AG08396 (cell line): ENCODE measurements around the gene ETS2.
"Not testable (repeated sequence)": the region's sequence is repeated elsewhere in the genome, so short reads cannot be mapped to it uniquely, and the experiment has no call there.

Experiments
- DNase-seq: peaks from one replicate; pipeline ENCODE4 v3.0.0; 2012; ENCODE audit warnings: low spot score, mixed read lengths

Gene ETS2

GRCh38 chr21:38818325-38818723, 12.6 kb downstream of the ETS2 start:
- no peak for DNase-seq

GRCh38 chr21:38819051-38819718, 13.5 kb downstream of the ETS2 start:
- DNase-seq: no peak

GRCh38 chr21:38819719-38820159, 14.0 kb downstream of the ETS2 start:
- peak; percentile 76 for DNase-seq

- DNase-seq: no peak
These were observed 14.9 kb downstream of the ETS2 start for GRCh38 chr21:38820471-38821239.

- no peak for DNase-seq
These were observed 15.5 kb downstream of the ETS2 start for GRCh38 chr21:38821248-38821647.

GRCh38 chr21:38821959-38822682, 16.4 kb downstream of the ETS2 start:
- DNase-seq: no peak

- no peak for DNase-seq
These were observed 17.1 kb downstream of the ETS2 start for GRCh38 chr21:38822778-38823238.

- DNase-seq: no peak
These were observed 18.0 kb downstream of the ETS2 start for GRCh38 chr21:38823737-38824123.

- peak; percentile 56 for DNase-seq
These were observed 18.5 kb downstream of the ETS2 start for GRCh38 chr21:38824124-38824822.

GRCh38 chr21:38825269-38825668, 19.5 kb downstream of the ETS2 start:
- DNase-seq: no peak

- no peak for DNase-seq
These were observed 20.2 kb downstream of the ETS2 start for GRCh38 chr21:38825921-38826320.

GRCh38 chr21:38828111-38828510, 22.4 kb downstream of the ETS2 start:
- DNase-seq: not testable (repeated sequence)

GRCh38 chr21:38830671-38831525, 25.2 kb downstream of the ETS2 start:
- DNase-seq: no peak

GRCh38 chr21:38831526-38832467, 26.1 kb downstream of the ETS2 start:
- DNase-seq: peak; percentile 76

- DNase-seq: no peak
These were observed 26.9 kb downstream of the ETS2 start for GRCh38 chr21:38832664-38833063.

GRCh38 chr21:38833117-38833516, 27.4 kb downstream of the ETS2 start:
- DNase-seq: no peak

GRCh38 chr21:38834725-38835124, 29.0 kb downstream of the ETS2 start:
- no peak for DNase-seq

- no peak for DNase-seq
These were observed 32.2 kb downstream of the ETS2 start for GRCh38 chr21:38837806-38838461.

- no peak for DNase-seq
These were observed 33.0 kb downstream of the ETS2 start for GRCh38 chr21:38838598-38839327.
